ENCODE data around the gene INAFM2.

INAFM2 gene

GRCh38 chr15:40287968-40288367, 35.5 kb upstream of the INAFM2 start:
- no peak for DNase-seq

GRCh38 chr15:40289140-40289775, 34.2 kb upstream of the INAFM2 start:
- DNase-seq = no peak

GRCh38 chr15:40290545-40290917, 33.0 kb upstream of the INAFM2 start:
- no peak for DNase-seq

GRCh38 chr15:40290918-40291574, 32.4 kb upstream of the INAFM2 start:
- no peak for DNase-seq

- no peak for DNase-seq
Observed at GRCh38 chr15:40292246-40292645, 31.2 kb upstream of the INAFM2 start.

- no peak for DNase-seq
Observed at GRCh38 chr15:40293006-40293405, 30.5 kb upstream of the INAFM2 start.

GRCh38 chr15:40293905-40294895, 29.3 kb upstream of the INAFM2 start:
- DNase-seq = no peak

GRCh38 chr15:40295297-40295696, 28.2 kb upstream of the INAFM2 start:
- DNase-seq = no peak

- no peak for DNase-seq
Observed at GRCh38 chr15:40295877-40296560, 27.5 kb upstream of the INAFM2 start.

- DNase-seq = no peak
Observed at GRCh38 chr15:40296561-40297230, 26.8 kb upstream of the INAFM2 start.

GRCh38 chr15:40297356-40297755, 26.1 kb upstream of the INAFM2 start:
- DNase-seq = no peak

- no peak for DNase-seq
Observed at GRCh38 chr15:40298216-40298935, 25.1 kb upstream of the INAFM2 start.

GRCh38 chr15:40300367-40300766, 23.1 kb upstream of the INAFM2 start:
- no peak for DNase-seq

GRCh38 chr15:40300771-40301170, 22.7 kb upstream of the INAFM2 start:
- no peak for DNase-seq

GRCh38 chr15:40301467-40302179, 21.9 kb upstream of the INAFM2 start:
- DNase-seq = no peak

- DNase-seq = no peak
Observed at GRCh38 chr15:40302288-40302886, 21.1 kb upstream of the INAFM2 start.

- no peak for DNase-seq
Observed at GRCh38 chr15:40302981-40303380, 20.5 kb upstream of the INAFM2 start.

GRCh38 chr15:40303576-40303975, 19.9 kb upstream of the INAFM2 start:
- DNase-seq = no peak

- no peak for DNase-seq
Observed at GRCh38 chr15:40305281-40305680, 18.2 kb upstream of the INAFM2 start.

- DNase-seq = no peak
Observed at GRCh38 chr15:40306371-40306770, 17.1 kb upstream of the INAFM2 start.

GRCh38 chr15:40306908-40307307, 16.6 kb upstream of the INAFM2 start:
- peak; percentile 18 for DNase-seq

All from activated naive CD4-positive, alpha-beta T cell treated with Interleukin-2 at 50 U/mL for 16 hours (primary cell).